GM12878 (cell line): Measurements from ENCODE around the gene ARID5B. TPM values are rescaled to one million over a fixed set of nuclear protein-coding genes. Genes with fewer than 3 reads are reported as not detected.

Experiments used
- ATAC-seq: fragments of 200-7000 bp; cut with Tn5 transposase; 3 replicates; pipeline ENCODE4 v1.9.1; 2020; ENCODE audit warnings: mild to moderate bottlenecking, moderate library complexity
- BruUV-seq: library from RNA; stranded (reverse); fragments of 400-500 nt; replicated peaks from 2 replicates; lab custom pipeline; 2021; lab: Mats Ljungman, UMichigan
- CTCF ChIA-PET: fragments of 300-600 bp; sonication (Branson Sonifier 250); formaldehyde crosslinking; extraction: SDS; loops from one replicate; lab custom pipeline; 2021; ENCODE audit warnings: inconsistent platforms; lab: Yijun Ruan, JAX
- POLR2A ChIA-PET: fragments of 350-600 bp; formaldehyde crosslinking; extraction: SDS; loops from one replicate; lab custom pipeline; 2021; ENCODE audit warnings: inconsistent platforms; lab: Charles Lee
- RAD21 ChIA-PET: fragments of 300-600 bp; sonication (Branson Sonifier 250); formaldehyde crosslinking; loops from one replicate; lab custom pipeline; 2023; ENCODE audit warnings: antibody characterized with exemption; ENCODE audit not compliant: unreplicated experiment; lab: Charles Lee
- SMC1A ChIA-PET: fragments of 300-600 bp; sonication (Branson Sonifier 250); formaldehyde crosslinking; loops from one replicate; lab custom pipeline; 2023; ENCODE audit not compliant: unreplicated experiment, uncharacterized antibody; lab: Charles Lee
- DNase-seq: peaks from one replicate; pipeline ENCODE4 v3.0.0-alpha.2; 2011; ENCODE audit warnings: low read depth, low spot score
- FAIRE-seq: peaks from 3 replicates; lab custom pipeline; 2011; peaks lifted over from hg19 to GRCh38; lab: Jason Lieb, UNC
- H2AFZ ChIP-seq: 2 replicates; pipeline ENCODE4 v1.6.0; 2011; ENCODE audit warnings: low read depth, low read length, control low read depth; ENCODE audit not compliant: control insufficient read depth
- H3K27ac ChIP-seq: 2 replicates; pipeline ENCODE4 v1.5.1; 2011; ENCODE audit warnings: control low read depth; ENCODE audit not compliant: control insufficient read depth, insufficient read depth
- H3K27me3 ChIP-seq, 2 experiments: replicated peaks in 1 of 2; 2 replicates each; pipeline versions ENCODE4 v1.6.0 to v1.6.1; 2011; ENCODE audit warnings: low read length in 1 of 2; ENCODE audit not compliant: control insufficient read depth in 2 of 2, insufficient read depth in 2 of 2
- H3K36me3 ChIP-seq, 2 experiments: 2 replicates each; pipeline ENCODE4 v1.5.1; 2011; ENCODE audit warnings: low read length in 1 of 2; ENCODE audit not compliant: control insufficient read depth in 2 of 2, insufficient read depth in 2 of 2
- H3K4me1 ChIP-seq: 2 replicates; pipeline ENCODE4 v1.6.1; 2011; ENCODE audit warnings: mild to moderate bottlenecking, low read length, moderate library complexity, mixed read lengths; ENCODE audit not compliant: control insufficient read depth, insufficient read depth
- H3K4me2 ChIP-seq: 2 replicates; pipeline ENCODE4 v1.6.0; 2011; ENCODE audit warnings: control low read depth; ENCODE audit not compliant: control insufficient read depth, insufficient read depth
- H3K4me3 ChIP-seq: fragments of 200-600 bp; sonication (generic); 2 replicates; pipeline ENCODE4 v1.5.1; 2016
- H3K79me2 ChIP-seq: 2 replicates; pipeline ENCODE4 v1.6.0; 2011; ENCODE audit warnings: low read length; ENCODE audit not compliant: control insufficient read depth, insufficient read depth
- H3K9ac ChIP-seq: 2 replicates; pipeline ENCODE4 v1.8.0; 2011; ENCODE audit warnings: low read length, control low read depth, mixed read lengths; ENCODE audit not compliant: control insufficient read depth, insufficient read depth
- H3K9me3 ChIP-seq: replicated peaks from 3 replicates; pipeline ENCODE4 v1.5.1; 2011; ENCODE audit warnings: mild to moderate bottlenecking, low read length; ENCODE audit not compliant: control insufficient read depth, insufficient read depth
- H4K20me1 ChIP-seq: 2 replicates; pipeline ENCODE4 v1.6.0; 2011; ENCODE audit not compliant: control insufficient read depth, insufficient read depth
- IKZF2 ChIP-seq, 2 experiments: fragments of 450-650 bp; IDR thresholded peaks; 2 replicates each; pipeline ENCODE4 v1.6.1; 2017; ENCODE audit warnings: mild to moderate bottlenecking in 2 of 2, moderate library complexity in 2 of 2
- SMC3 ChIP-seq: IDR thresholded peaks from 2 replicates; pipeline ENCODE4 v1.6.1; 2011; ENCODE audit warnings: low read length, improper control_type of control experiment, borderline replicate concordance
- STAT1 ChIP-seq: fragments of 450-650 bp; conservative IDR thresholded peaks from 2 replicates; pipeline ENCODE4 v1.6.1; 2014; ENCODE audit warnings: antibody characterized with exemption, mild to moderate bottlenecking
- WGBS: methylation state at CpG from one replicate; pipeline ENCODE4 v1.1.6; 2016; ENCODE audit warnings: low lambda C conversion rate; ENCODE audit not compliant: insufficient replicate concordance, insufficient coverage; ENCODE audit errors: missing lambda C conversion rate; 5-methylcytosine and 5-hydroxymethylcytosine counted together
- in situ Hi-C: fragments of 300-500 bp; cut with MboI; formaldehyde crosslinking; loops from 9 replicates; pipeline ENCODE4 v1.14.3; 2018; ENCODE audit warnings: mixed read lengths
- intact Hi-C: fragments of 100-400 bp; cut with micrococcal nuclease; formaldehyde crosslinking; loops from one replicate; pipeline ENCODE4 v1.14.2; 2022; ENCODE audit not compliant: unreplicated experiment
- polyA plus RNA-seq, 11 experiments: library from polyadenylated mRNA; depleted of rRNA in 4 of 11; unstranded in 6 of 11; stranded (reverse) in 5 of 11; fragments of >200 nt; fragmentation: Nextera tagmentation in 4 of 11; fragmentation: Illumina TruSeq in 1 of 11; extraction: Ambion mirVana in 4 of 11; extraction: Trizol in 1 of 11; gene quantifications; 1 replicate in 1 of 11; 2 replicates in 10 of 11; pipeline versions ENCODE4 v1.2.1 to v1.2.3, GENCODE V29; 2011 to 2016; ENCODE audit warnings: inconsistent platforms in 2 of 11, missing spikeins in 2 of 11, low read depth in 1 of 11
- total RNA-seq, 4 experiments: library from RNA; depleted of rRNA in 3 of 4; stranded (reverse); fragments of >200 nt in 3 of 4; fragmentation: Illumina TruSeq in 1 of 4; extraction: Trizol in 1 of 4; gene quantifications; 2 replicates each; pipeline versions ENCODE4 v1.2.1 to v1.2.3, GENCODE V29; 2013 to 2021
- TF ChIP-seq, protein P1 (sequence below): fragments of 450-650 bp; IDR thresholded peaks from 2 replicates; pipeline ENCODE4 v1.6.1; 2017; ENCODE audit warnings: mild to moderate bottlenecking, low read depth, inconsistent platforms; ENCODE audit not compliant: poor library complexity, severe bottlenecking

The ARID5B gene
- total and polyA plus RNA-seq, 10 of the 15 experiments (the other 5 are each of a cell fraction or from before 2014, with no cell fraction given) = 2.7 to 8.5 (median 6.1) TPM

- no peaks in the 10 kb centered on the region for H3K9me3 ChIP-seq
- no peak for FAIRE-seq
- no peak overlapping the region for H3K27ac ChIP-seq
- ChIA-PET POLR2A (no interaction called here), SMC1A (interaction anchor here (1.0 kb wide), 1 partner anchor 148 kb away, joined by 3 read pairs; no protein-coding TSS in a partner anchor)
- no TSS peak for BruUV-seq
- no peak overlapping the region for H3K4me2 ChIP-seq
- H4K20me1 ChIP-seq = no peaks in the 10 kb centered on the region
- DNase-seq = no peak
- WGBS = 70% methylated on average over 5 of the region's 5 CpGs
- no peaks in the 10 kb centered on the region for H3K79me2 ChIP-seq
- in situ Hi-C loops = no loop called here
- TF ChIP-seq IKZF2 (IDR thresholded peaks at IDR 0.05) = no peak
- no peak for TF ChIP-seq STAT1
- TF ChIP-seq, protein P1, sequence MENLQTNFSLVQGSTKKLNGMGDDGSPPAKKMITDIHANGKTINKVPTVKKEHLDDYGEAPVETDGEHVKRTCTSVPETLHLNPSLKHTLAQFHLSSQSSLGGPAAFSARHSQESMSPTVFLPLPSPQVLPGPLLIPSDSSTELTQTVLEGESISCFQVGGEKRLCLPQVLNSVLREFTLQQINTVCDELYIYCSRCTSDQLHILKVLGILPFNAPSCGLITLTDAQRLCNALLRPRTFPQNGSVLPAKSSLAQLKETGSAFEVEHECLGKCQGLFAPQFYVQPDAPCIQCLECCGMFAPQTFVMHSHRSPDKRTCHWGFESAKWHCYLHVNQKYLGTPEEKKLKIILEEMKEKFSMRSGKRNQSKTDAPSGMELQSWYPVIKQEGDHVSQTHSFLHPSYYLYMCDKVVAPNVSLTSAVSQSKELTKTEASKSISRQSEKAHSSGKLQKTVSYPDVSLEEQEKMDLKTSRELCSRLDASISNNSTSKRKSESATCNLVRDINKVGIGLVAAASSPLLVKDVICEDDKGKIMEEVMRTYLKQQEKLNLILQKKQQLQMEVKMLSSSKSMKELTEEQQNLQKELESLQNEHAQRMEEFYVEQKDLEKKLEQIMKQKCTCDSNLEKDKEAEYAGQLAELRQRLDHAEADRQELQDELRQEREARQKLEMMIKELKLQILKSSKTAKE = no peak
- TF ChIP-seq, all 136 proteins: peak for 0
- ChIA-PET RAD21 (no interaction called here), CTCF (no interaction called here)
- H2AFZ ChIP-seq = no peak overlapping the region
- H3K4me1 ChIP-seq = peaks cover 4% of the 10 kb centered on the region
- ATAC-seq = no peak
- H3K4me3 ChIP-seq = no peak overlapping the region
- no peaks in the 10 kb centered on the region for H3K27me3 ChIP-seq
- intact Hi-C loops = no loop called here
- no peak overlapping the region for H3K9ac ChIP-seq
- no peaks in the 10 kb centered on the region for H3K36me3 ChIP-seq
Measured at GRCh38 chr10:61891906-61892585, 9.5 kb upstream of the ARID5B start.

- Histone ChIP-seq H3K27ac (no peak overlapping the region), H3K4me2 (no peak overlapping the region), H3K79me2 (no peaks in the 10 kb centered on the region; the same call in 1 of the 2 replicates), H3K9me3 (no peaks in the 10 kb centered on the region), H3K9ac (no peak overlapping the region), H3K36me3 (no peaks in the 10 kb centered on the region), H2AFZ (no peak overlapping the region), H4K20me1 (no peaks in the 10 kb centered on the region), H3K4me3 (no peak overlapping the region), H3K4me1 (peaks cover 13% of the 10 kb centered on the region), H3K27me3 (no peaks in the 10 kb centered on the region)
- FAIRE-seq (no peak), ATAC-seq (no peak), DNase-seq (no peak)
- intact Hi-C loops (no loop called here), in situ Hi-C loops (no loop called here)
- RAD21 ChIA-PET = no interaction called here
- BruUV-seq = no TSS peak
- no peak for TF ChIP-seq SMC3
- CTCF ChIA-PET = interaction anchor here (0.7 to 1.1 kb wide), 2 partner anchors 140 to 353 kb away, joined by 3 read pairs; no protein-coding TSS in a partner anchor
- SMC1A ChIA-PET = interaction anchor here (1.0 kb wide), 1 partner anchor 44 kb away, joined by 4 read pairs; no protein-coding TSS in a partner anchor
- POLR2A ChIA-PET = no interaction called here
- 96% methylated on average over 4 of the region's 4 CpGs for WGBS
Measured at GRCh38 chr10:61892961-61893360, 8.5 kb upstream of the ARID5B start.
